HG02852 (cell line): ENCODE measurements around the gene TP63.

Source experiments
- ATAC-seq: cut with Tn5 transposase; IDR thresholded peaks from one replicate; pipeline ENCODE4 v1.9.1; 2021; ENCODE audit warnings: mild to moderate bottlenecking, moderate library complexity; ENCODE audit not compliant: unreplicated experiment

The TP63 gene

GRCh38 chr3:189680723-189681122 is 49.5 kb downstream of the TP63 start:
- no peak for ATAC-seq

DNA sequence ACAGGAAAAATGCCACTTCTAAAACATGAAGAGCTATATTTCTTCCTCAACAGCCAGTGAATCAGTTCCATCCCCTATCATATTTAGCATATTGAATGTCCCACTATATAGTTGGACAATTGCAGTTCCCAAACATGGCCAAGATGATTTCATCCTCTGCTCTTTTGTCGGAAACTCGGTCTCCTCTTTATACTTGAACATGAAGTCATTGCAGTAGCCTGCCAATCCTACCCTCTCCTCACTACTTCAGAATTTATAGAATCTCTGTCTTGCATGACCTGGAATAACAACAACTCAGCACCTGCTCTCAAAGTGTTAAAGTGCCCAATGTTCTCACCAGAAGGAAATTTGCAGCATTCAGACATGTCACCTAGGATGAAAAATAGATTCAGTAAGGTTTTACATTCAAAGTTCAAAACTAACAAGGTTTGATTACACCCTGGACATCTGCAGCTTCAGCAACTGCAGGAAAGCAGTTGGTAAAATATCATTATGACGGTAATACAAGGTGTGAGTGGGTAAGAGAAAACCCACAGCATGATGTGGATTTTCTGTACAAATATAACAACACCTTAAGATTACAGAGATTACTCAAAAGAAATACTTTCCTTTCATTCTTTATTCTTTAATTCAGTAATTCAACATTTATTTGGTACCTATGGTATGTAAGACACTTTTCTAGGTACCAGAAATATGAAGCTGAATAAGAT is 52.5 kb downstream of the TP63 start:
- ATAC-seq = no peak

DNA sequence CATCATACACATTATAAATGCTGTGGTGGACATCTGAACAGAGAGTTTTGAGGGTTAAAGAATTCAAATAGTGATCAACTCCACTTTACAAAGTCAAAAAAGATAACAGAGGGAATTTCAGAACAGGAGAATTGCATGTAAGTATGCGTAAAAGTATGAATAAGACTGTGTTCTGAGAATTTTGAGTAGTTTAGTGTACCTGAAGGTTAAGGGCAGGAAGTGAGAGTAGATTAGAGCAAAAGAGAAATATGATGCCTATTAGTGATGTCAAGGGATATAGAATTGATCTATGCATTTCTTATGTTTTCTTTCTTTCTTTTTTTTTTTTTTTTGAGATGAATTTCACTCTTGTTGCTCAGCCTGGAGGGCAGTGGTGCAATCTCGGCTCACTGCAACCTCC is 53.1 kb downstream of the TP63 start:
- ATAC-seq = no peak

DNA sequence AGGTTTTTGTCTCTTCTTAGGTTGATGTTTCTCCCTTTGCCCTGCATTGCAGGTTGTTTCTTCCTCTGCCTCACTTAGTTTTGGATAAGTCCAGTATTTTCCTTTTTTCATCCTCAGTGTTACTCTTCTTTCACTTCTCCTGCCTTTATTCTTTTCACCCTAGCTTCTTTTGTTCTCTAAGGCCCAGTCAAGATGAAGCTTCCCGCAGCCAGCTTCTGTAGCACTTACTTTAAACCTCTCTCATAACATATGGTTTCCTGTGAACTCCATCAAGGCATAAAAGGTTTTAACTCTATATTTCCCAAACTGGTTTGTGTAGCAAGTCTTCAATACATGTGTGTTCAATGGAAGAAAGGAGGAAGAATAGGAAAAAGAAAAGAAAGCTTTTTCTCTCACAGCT is 54.1 kb downstream of the TP63 start:
- no peak for ATAC-seq

DNA sequence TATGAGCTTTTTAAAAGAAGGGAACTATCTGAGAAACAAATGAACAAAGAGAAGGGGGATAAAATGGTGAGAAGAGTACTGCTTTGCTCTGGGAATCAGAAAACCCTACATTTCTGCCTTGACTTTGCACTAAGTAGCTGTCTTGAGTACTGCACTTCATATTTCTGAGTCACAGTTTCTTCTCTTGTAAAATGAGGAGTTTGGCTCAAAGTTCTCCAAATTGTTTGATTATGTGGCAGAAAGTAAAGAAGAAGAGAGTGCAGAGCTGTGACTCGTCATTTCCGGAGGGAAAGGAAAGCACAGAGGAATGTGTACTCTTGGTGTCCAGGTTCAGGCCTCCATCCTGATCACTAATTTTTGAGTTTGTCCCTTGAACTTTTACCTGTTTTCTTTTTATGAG is 54.7 kb downstream of the TP63 start:
- ATAC-seq = no peak

DNA sequence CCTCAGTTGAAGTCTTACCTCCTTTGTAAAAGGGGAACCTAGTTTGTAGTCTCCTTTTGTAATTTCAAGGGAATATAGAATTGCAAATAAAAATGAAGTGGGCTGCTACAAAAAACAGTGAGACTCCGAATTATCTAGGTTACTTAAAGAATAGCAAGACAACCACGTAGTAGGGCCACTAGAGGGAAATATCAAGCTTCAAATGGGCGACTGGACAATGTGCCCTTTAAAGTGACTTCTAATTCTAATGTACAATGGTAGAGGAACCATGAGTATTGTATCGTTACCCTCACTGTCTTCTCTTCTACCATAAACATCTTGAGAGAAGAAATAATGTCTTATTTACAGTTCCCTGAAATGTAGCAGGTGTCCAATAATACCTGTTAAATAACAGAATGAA is 56.3 kb downstream of the TP63 start:
- no peak for ATAC-seq

DNA sequence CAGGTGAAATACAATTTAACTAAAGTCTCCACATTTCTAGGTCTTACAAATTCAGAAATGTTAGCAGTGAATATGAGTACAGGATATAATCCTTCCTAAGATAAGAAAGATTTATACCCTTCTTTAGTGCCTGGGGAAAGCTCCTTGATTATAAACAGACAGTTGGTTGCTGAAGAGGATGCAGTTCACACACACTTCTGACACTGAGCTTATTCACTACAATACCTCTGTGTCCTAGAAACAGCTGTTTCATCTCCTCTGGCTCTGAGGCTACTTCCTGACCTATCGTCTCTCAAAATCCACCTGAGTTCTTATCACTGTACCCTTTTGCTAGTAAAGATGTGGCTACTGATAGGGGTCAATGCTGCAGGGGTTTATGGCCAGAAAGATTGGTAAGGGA is 57.1 kb downstream of the TP63 start:
- ATAC-seq = peak; percentile 53

- no peak for ATAC-seq
These were observed 58.4 kb downstream of the TP63 start for GRCh38 chr3:189689625-189690024.

GRCh38 chr3:189690237-189690636 is 59.0 kb downstream of the TP63 start:
- ATAC-seq = no peak

GRCh38 chr3:189690672-189691071 is 59.5 kb downstream of the TP63 start:
- ATAC-seq = no peak

DNA sequence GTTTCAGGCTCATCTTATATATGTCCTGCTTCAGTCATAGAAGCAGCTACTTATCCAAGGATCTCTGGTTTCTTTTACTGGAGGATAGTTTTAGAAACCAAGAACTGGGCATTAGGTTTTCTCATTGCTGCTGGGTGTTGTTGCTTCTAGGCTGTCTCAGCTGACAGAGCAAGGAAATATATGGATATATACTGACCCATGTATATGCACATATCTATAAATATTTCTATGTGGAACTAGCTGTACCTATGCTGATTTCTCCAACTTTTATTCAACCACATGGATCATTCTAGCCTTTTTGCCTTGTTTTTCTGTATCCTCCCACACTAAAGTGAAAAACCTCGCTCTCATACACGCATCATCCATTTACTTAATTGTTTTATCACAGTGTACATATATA is 64.2 kb downstream of the TP63 start:
- ATAC-seq = no peak

- no peak for ATAC-seq
These were observed 67.6 kb downstream of the TP63 start for GRCh38 chr3:189698811-189699210.

DNA sequence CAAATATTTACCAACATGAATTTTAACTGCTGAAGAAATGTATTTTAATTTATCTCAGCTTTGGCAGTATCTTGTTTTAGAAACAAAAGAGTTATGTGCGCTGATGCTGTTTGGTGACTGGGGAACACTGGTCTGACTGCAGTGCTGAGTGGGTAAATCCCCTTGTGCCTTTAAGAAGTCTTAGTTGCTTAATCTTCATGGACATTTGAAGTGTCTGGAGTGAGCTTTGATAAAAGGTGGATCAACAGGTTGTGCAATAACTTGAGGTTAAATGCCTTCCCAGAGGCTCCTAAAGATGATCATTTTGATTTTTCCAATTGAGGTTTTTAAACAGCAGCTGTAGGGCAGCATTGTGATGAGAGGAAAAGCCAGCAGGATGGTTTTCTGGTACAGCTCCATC is 68.7 kb downstream of the TP63 start:
- no peak for ATAC-seq

GRCh38 chr3:189702066-189702646 is 71.0 kb downstream of the TP63 start:
- no peak for ATAC-seq

DNA sequence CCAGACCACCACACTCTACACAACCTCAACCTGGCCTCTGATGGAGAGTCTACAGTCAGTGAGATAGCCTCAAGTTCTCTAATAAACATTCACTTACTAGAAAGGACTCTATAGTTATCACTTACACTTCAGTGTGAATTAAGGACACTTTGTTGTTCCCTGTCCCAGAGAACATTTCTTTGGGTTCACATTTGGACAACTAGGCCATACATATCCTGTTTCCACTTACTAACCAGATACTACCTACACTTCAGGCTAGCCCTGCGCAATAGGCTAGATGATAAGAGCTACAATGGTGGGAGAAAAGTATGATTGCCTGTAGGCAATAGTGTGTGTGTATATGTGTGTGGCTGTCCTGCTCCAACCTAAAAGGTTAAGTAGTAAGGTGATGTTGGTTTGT is 72.7 kb downstream of the TP63 start:
- no peak for ATAC-seq

DNA sequence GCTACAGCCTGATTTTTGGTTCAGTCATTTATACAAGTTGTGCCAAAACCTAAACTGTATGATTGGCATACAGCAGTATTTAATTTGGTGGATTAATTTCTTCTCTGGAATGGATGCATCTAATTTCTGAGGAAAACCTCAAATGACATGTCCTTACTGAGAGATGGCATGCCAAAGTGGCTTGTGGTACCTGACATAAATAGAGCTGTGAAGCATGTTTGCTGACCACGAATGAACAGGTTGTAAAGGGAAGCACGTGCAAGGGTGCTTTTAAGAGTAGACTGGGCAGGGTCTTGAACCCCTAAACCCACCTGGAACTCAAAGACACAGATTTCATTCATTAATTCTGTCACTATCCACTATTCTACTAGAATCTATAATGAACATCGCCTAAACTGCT is 77.2 kb downstream of the TP63 start:
- ATAC-seq = no peak

GRCh38 chr3:189710620-189711402 is 79.6 kb downstream of the TP63 start:
- peak; percentile 60 for ATAC-seq

- no peak for ATAC-seq
These were observed 81.8 kb downstream of the TP63 start for GRCh38 chr3:189712906-189713483.

DNA sequence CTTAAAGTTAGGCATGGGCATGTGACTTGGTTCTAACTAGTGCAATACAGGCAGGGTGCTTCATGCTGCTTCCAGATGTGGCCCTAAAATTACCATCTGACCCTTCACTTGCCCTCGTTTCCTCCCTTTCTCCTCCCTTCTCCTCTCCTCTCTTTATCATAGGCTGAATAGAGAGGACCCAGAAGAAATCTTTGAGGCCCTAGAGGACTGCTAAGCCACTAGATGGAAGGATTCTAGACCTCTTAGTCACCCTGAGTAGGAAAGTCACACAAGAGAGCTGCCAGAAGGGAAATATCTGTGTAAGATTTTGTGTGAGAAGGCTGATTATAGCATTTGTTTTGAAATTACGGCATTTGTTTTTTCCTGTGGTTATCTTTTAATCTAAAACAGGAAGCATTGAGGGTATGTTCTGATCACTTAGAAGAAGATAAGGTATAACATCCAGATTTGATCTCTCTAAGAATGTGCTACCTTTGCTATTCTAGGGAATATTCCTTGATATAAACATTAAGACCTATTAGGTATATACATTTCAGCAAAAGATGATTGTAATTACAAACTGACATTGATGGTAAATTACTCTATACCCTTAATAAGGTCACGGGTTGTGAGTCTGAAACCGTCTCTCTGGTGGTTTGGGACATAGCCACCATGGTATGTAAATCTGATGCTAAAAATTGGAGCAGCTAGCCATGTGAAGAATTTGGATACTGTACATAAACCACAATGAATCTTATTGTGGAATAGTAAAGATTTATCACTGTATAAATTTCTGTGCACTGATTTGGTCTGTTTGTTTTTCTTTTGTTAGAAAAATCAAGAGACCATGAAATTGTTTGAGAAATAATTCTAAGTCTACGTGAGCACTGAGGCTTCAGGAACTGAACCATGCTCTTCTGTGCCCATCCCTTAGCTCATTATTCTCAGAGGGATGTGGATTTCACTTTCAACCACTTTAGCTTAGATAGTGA is 84.1 kb downstream of the TP63 start:
- ATAC-seq = no peak

DNA sequence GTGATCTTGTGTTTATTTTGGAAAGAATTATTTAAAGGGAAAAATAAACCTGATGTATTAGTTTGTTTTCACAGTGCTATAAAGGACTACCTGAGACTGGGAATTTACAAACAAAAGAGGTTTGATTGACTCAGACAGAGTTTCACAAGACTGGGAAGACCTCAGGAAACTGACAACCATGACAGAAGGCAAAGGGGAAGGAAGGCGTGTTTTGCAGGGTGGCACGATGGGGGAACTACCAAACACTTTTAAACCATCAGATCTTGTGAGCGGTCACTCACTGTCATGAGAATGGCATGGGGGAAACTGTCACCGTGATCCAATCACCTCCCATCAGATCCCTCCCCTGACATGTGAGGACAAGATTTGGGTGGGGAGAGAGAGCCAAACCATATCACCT is 87.0 kb downstream of the TP63 start:
- ATAC-seq = no peak
